Effector CD4-positive, alpha-beta T cell (primary cell): ENCODE results near the gene HRK.
"Not testable (repeated sequence)": the region's sequence is repeated elsewhere in the genome, so short reads cannot be mapped to it uniquely, and the experiment has no call there.

Source experiments
- DNase-seq: peaks from one replicate; pipeline ENCODE4 v3.0.0-alpha.2; 2020

Gene HRK

DNA sequence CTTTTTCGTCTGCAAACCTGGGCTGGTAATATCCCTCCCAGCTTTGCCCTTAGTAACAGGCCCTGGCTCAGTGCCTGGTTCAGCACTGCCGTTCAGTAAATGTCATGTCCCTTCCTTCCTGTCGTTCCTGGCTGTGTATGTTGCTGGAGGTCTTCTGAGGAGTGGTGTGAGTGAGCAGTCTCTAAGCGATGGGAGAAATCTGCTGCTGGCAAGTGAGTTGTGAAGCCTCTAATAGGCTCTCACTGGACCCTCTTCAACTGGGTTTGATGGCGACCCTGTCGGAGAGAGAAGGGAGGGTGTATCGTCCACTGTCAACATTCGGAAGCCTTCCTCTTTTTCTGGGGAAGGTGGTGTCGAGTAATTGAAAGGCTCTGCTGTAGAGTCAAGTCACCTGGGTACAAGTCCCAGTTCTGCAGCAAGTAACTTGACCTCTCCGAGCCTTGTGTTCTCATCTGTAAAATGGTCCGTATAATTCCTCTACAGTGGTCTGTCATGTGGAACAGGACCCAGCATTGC, 62.8 kb downstream of the HRK start:
- DNase-seq, result no peak

DNA sequence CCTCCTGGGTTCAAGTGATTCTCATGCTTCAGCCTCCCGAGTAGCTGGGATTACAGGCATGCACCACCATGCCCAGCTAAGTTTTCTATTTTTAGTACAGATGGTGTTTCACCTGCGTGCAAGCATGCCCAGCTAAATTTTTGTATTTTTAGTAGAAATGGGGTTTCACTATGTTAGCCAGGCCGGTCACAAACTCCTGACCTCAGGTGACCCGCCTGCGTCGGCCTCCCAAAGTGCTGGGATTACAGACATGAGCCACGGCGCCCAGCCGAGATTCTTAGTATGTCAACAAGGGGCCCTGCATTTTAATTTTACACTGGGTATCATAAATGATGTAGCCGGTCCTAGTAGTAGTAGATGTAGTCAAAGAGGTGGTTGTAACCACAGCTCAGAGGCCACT, 66.5 kb downstream of the HRK start:
- not testable (repeated sequence) for DNase-seq

GRCh38 chr12:116813271-116814041, 67.8 kb downstream of the HRK start:
- no peak for DNase-seq

GRCh38 chr12:116812238-116812637, 69.0 kb downstream of the HRK start:
- no peak for DNase-seq

GRCh38 chr12:116808113-116809105, 72.8 kb downstream of the HRK start:
- no peak for DNase-seq

- DNase-seq, result no peak
Observed at GRCh38 chr12:116807546-116807945, 73.7 kb downstream of the HRK start.

GRCh38 chr12:116806845-116807440, 74.3 kb downstream of the HRK start:
- DNase-seq, result no peak
